Right lobe of liver (tissue), 4 donors: ENCODE measurements around the gene GREM1.

ENCODE experiments used
- POLR2A ChIP-seq: fragments of 450-650 bp; IDR thresholded peaks from one replicate; pipeline ENCODE4 v1.6.1; 2017; ENCODE audit warnings: antibody characterized with exemption, mild to moderate bottlenecking
- TF ChIP-seq, protein P1 (sequence below), 4 donors: fragments of 200-600 bp in 3 of 4; fragments of 450-650 bp in 1 of 4; IDR thresholded peaks; one replicate each; pipeline versions ENCODE4 v1.5.1 to v1.8.0; 2016 to 2022; ENCODE audit warnings: antibody characterized with exemption in 4 of 4, mild to moderate bottlenecking in 2 of 4
- donor health status: DM: no; HTN: no; CAD: no.
- donor health status: DM: no; HTN: no; CAD: no.
- donor health status: DM: no; HTN: yes; CAD: no.

GRCh38 chr15:32792436-32792835 lies 74.6 kb downstream of the GREM1 start:
- TF ChIP-seq, protein P1, sequence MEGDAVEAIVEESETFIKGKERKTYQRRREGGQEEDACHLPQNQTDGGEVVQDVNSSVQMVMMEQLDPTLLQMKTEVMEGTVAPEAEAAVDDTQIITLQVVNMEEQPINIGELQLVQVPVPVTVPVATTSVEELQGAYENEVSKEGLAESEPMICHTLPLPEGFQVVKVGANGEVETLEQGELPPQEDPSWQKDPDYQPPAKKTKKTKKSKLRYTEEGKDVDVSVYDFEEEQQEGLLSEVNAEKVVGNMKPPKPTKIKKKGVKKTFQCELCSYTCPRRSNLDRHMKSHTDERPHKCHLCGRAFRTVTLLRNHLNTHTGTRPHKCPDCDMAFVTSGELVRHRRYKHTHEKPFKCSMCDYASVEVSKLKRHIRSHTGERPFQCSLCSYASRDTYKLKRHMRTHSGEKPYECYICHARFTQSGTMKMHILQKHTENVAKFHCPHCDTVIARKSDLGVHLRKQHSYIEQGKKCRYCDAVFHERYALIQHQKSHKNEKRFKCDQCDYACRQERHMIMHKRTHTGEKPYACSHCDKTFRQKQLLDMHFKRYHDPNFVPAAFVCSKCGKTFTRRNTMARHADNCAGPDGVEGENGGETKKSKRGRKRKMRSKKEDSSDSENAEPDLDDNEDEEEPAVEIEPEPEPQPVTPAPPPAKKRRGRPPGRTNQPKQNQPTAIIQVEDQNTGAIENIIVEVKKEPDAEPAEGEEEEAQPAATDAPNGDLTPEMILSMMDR (IDR thresholded peaks at IDR 0.05) = no peak
- no peak for TF ChIP-seq POLR2A
